Stimulated activated CD4-positive, alpha-beta T cell treated with anti-CD3 and anti-CD28 coated beads, Interleukin-15, amount 100 ng/mL, for 48 hours (primary cell): ENCODE measurements around the gene HMGN5.

Experiments used
- DNase-seq, 2 donors: peaks; one replicate each; pipeline ENCODE4 v3.0.0-alpha.2; 2020; ENCODE audit warnings: low read depth in 2 of 2

The HMGN5 gene

DNA sequence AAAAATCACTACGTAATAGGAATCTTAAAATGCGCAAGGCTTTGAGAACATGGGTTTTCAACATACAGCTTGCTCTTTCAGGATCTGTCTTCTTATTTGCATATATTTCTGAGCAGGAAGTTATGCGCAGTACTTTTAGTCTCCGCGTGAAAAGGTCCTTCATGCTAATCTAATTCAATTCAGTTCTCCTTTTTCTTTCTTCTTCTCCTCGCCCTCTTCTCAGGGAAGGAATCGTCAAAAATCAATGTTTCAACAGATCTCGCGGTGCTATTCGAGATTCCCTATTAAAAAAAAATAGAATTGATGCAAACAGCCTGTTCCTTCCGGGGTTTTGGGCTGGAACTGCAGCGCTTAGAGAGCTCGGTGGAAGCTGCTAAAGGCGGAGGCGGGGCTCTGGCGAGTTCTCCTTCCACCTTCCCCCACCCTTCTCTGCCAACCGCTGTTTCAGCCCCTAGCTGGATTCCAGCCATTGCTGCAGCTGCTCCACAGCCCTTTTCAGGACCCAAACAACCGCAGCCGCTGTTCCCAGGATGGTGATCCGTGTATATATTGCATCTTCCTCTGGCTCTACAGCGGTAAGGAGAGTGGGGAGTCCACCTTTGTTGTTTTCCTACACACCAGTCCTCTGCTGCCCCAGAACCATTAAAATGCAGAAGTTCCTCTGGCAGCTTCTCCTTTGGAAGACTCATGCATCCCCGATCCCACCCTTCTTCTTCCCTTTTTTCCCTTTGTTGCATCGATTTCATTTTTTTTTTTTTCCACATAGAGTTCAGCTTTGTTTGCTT, at the start of gene HMGN5, which contains the start of gene SH3BGRL:
TSS of gene HMGN5 (minus strand) at position 243 of the 785 bp plus-strand sequence. CDS start 80,364 bp downstream, outside the sequence.
TSS of gene SH3BGRL (plus strand) at position 432 of the 785 bp plus-strand sequence. CDS start at position 531, 99 bp downstream.
- DNase-seq, result peak; percentile 47 to 54

GRCh38 chrX:81241753-81242152, 40.0 kb upstream of the HMGN5 start:
- DNase-seq, result no peak

GRCh38 chrX:81240701-81241331, 39.1 kb upstream of the HMGN5 start:
- DNase-seq, result no peak

DNA sequence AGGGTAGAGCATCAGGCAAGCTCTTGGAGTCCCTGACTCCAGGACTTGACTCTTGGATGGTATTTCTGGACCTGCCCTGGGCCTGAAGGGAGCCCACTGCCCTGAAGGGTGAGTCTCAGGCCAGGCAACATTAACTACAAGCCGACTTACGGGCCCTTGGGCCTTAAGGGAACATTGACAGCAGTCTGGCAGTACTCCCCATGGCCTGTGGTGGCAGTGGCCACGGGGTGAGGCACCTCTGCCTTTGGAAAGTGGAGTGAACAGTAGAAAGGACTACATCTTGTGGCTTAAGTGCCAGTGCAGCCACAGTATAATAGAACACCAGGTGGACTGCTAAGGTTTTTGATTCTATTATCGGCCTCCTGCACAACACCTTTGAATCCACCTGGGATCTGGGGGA, 36.5 kb upstream of the HMGN5 start:
- no peak for DNase-seq

GRCh38 chrX:81237516-81237915, 35.8 kb upstream of the HMGN5 start:
- no peak for DNase-seq

- DNase-seq, result no peak
These were observed 30.5 kb upstream of the HMGN5 start for GRCh38 chrX:81232218-81232617.

- DNase-seq, result no peak
These were observed 29.8 kb upstream of the HMGN5 start for GRCh38 chrX:81231476-81231875.

DNA sequence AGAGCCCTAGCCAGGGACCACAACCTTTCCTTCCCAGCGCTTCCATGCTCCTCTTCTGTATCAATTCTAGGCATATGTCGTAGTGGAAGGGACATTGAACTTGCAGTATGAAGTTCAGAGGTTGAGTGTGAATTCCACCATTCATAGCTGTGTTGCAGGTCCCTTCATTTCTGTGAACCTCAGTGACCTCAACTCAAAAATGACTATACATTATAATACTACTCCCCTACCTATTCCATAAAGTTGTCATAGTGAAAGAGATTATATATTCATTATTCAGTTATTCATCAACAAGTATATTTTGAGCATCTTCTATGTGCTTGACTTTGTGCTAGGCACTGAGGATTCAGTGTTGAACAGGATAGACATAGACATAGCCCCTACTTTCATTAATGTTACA, 28.2 kb upstream of the HMGN5 start:
- no peak for DNase-seq

DNA sequence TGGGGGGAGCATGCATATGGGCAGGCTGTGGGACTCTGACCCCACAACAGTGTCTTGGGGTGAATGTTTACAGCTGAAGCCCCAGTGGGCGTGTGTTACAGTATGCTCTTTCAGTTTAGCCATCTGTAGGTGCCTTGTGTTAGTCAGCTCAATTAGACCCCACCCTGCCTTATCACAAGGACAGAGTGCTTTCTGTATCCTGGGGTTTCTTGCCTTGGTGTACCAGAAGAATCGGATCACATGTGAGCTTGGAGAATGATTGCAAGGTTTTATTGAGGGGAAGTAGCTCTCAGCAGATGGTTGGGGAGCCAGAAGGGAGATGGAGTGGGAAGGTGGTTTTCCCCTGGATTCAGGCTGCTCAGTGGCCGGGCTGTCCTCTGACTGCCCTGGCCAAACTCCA, 27.5 kb upstream of the HMGN5 start:
- no peak for DNase-seq

DNA sequence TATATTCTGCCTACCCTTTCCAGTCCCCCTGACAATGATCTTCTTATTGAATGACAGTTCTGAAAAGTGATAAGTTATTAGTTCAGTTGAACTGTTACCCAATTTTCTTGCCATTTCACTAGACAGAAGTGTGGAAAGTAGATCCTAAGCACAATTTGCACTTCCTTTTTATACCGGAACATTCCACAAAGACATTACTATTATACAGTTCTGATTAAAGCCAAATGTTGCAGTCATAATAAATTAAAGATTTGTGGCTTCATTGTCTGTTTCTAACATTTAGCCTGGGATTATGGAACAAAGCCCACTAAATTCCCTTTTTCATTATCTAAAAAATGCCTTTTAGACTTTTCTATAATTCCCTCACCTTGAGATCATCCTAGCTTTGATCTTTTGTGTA, 14.0 kb upstream of the HMGN5 start:
- DNase-seq, result no peak

- DNase-seq, result no peak
These were observed 7.2 kb upstream of the HMGN5 start for GRCh38 chrX:81208916-81209315.

- no peak for DNase-seq
These were observed 4.8 kb upstream of the HMGN5 start for GRCh38 chrX:81206476-81206875.

- no peak for DNase-seq
These were observed 3.8 kb upstream of the HMGN5 start for GRCh38 chrX:81205551-81205950.

GRCh38 chrX:81202943-81203342, 1.2 kb upstream of the HMGN5 start:
- no peak for DNase-seq

GRCh38 chrX:81202456-81202819, 725 bp upstream of the HMGN5 start:
- no peak for DNase-seq

- DNase-seq, result no peak
These were observed 642 bp downstream of the HMGN5 start for GRCh38 chrX:81201071-81201470.

GRCh38 chrX:81195712-81196111, 6.0 kb downstream of the HMGN5 start:
- peak; percentile 12 to 50 for DNase-seq

DNA sequence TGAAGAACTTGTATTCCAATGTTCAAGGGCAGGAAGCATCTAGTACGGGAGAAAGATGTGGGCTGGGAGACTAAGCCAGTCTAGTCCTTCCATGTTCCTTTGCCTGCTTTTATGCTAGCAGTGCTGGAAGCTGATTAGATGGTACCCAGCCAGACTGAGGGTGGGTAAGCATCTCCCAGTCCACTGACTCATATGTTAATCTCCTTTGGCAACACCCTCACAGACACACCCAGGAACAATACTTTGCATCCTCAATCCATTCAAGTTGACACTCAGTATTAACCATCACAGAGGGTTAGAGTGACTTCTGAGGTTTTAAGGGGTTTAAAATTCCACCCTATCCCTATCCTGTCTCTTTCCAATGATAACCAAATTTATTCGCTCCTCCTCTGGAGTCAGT, 6.5 kb downstream of the HMGN5 start:
- no peak for DNase-seq

- no peak for DNase-seq
These were observed 27.4 kb downstream of the HMGN5 start for GRCh38 chrX:81174286-81174685.

DNA sequence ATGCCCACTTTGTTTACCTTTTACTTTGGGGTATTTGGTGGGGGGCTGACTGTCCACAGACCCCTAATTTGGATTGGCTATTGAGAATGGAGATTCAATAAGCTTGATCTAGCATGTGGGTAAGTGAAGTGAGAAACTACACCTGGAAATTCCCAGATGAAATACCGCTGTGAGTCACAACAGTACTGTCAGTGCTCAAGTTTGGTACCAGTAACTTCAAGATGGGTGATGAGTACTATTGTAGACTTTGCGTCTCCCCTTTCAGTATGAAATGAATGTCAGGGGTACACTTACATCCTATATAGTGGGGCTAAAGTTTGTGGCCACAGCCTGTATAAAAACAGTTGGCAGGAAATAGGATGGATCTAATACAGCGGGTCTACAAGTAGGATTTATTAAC, 33.3 kb downstream of the HMGN5 start:
- no peak for DNase-seq

GRCh38 chrX:81121513-81122363, 80.0 kb downstream of the HMGN5 start:
- peak; percentile 73 to 78 for DNase-seq

DNA sequence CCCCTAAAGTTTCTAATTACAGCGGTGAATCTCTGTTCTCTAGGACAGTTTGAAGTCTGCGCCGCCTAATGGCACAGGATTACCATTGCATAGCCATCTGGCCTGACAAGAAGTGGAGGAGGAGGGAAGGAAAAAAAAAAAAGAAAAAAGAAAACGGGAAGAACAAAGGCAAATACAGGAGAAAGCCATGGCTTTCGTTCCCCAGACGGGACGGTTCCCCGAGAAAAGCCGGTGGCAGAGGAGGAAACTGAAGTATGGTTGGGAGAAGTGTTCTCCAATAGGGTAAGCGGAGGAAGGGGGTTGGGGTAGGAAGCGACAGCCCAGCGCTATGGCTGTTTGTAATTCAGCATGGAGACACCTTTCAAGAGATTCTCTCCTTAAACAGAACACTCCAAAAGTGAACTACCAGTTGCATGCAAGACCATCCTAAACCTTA, 80.8 kb downstream of the HMGN5 start:
- peak; percentile 2 to 17 for DNase-seq
